ENCODE data around the gene CNPY4. TPM values are rescaled to one million over a fixed set of nuclear protein-coding genes. Genes with fewer than 3 reads are reported as not detected.
A peak's percentile ranks its signal among the peaks of the same experiment; 100 is the strongest.

The CNPY4 gene
- 3.4 TPM for total RNA-seq

- peak; percentile 83 for ATAC-seq
Measured at GRCh38 chr7:100119072-100119969, at the start of gene CNPY4, which contains the start of gene TAF6. CNPY4 (plus strand) TSS chr7:100119634; CDS start chr7:100119745, 111 bp downstream. TAF6 (minus strand) TSS chr7:100119358; CDS start chr7:100114209, 5,149 bp downstream.

DNA sequence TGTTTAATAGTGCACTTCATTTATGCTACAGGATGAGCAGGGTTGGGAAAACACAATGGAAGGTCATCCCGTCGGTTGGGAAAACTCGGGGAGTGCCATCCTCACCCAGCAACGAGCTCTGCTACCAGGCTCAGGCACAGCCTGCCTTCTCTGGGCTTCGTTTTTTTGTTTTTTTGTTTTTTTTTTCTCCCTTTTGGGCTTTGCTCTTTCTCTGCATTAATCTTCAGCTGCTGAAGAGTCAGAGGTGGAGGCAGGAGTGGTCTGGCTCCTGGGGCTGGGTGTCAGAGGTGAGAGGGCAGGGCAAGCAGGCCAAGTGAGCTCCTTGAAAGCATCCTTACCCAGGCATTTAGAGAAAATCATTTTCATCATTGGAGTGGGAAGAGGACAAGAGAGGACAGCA, 49.4 kb upstream of the CNPY4 start:
- no peak for ATAC-seq

DNA sequence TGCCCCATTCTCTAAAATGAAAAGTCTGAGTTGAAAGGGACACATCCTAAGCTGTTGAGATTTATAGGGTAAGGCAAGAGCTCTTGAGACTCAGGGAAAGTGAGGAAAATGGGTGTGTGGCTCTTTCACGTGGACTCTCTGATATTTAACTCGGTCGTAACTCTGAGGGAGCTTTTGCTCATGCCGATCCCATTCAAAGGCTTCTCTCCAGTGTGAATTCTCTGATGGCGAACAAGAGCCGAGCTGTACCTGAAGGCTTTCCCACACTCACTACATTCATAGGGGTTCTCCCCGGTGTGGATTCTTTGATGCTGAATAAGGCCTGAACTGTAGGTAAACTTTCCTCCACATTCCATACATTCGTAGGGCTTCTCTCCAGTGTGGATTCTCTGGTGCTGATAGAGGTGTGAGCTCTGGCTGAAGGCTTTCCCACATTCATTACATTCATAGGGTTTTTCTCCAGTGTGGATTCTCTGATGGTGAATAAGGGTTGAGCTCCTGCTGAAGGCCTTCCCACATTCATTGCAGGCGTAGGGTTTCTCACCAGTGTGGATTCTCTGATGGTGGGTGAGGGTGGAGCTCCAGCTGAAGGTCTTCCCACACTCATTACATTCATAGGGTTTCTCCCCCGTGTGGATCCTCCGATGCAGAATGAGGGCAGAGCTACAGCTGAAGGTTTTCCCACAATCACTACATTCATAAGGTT, 48.3 kb upstream of the CNPY4 start:
- no peak for ATAC-seq

GRCh38 chr7:100072462-100072861, 47.0 kb upstream of the CNPY4 start:
- no peak for ATAC-seq

- ATAC-seq: no peak
Measured at GRCh38 chr7:100074841-100075240, 44.6 kb upstream of the CNPY4 start.

- no peak for ATAC-seq
Measured at GRCh38 chr7:100075418-100075817, 44.0 kb upstream of the CNPY4 start.

DNA sequence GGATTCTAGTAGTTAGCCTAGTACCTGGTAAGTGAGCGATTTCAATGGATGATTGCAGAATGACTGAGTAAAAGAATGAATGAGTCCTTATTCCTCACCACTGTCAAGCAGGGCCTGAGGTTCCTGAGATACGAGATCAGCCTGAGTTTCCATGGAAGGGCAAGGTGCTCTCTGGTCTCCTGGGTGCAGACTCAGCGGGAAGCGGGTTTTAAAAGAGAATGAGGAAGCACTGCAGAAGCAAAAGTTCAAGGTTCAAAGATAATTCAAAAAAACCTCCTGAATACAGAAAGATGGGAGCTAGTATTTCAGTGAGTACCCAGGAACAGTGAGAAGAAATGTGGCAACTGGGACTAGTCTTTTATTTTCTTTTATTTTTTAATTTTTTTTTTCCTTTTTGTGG, 42.2 kb upstream of the CNPY4 start:
- ATAC-seq: no peak

DNA sequence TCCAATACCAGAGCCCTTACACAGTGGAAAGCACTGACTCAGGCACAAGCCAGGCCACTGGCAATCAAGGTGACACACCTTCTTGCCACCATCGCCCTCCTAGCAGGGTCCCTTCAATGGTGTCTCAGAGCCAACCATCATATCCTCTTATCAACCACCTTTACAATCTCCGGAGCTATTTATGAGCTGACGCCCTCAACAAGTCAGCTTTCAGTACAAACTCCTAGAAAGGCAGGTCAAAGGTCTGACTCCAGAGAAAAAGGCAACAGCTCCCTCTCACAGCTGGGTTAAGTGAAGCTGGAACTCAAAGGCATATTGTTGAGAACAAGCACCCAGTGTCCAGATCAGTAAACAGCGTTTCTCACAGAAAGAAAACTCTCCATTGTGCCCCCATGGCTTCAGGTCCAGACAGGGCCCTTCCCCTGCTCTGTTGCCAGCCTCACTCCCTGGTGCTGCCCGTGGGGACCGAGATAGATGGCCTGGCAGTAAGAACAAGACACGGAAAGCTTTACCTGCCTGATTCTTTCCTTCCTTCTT, 40.3 kb upstream of the CNPY4 start:
- no peak for ATAC-seq

DNA sequence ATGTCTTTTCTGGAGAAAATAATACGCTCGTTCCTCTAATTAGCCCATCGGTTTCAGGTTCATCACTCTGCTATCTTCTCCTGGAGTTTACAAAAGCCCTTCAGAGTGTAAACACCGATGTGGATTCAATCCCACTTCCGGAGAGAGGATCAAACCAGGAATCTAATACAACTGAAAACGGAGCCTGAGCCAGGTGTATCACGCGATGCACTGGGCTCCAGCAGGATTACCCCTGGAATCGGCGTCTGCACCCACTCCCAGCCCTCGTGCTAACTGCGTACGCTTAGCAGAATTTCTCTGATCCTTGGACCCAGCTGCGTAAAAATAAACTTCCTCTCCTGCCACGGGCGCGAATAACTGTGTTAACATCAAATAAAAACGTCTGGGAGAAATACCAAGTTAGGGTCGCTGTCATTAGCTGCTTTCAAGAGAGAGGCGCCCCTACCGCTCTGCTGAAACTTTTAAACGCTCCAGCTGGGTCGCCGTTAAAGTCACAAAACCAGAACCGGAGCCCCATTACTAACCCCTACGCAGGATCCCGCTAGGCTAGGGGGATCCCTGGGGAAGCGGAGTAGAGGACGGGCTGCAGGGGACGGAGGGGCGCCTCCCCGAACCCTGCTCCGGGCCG, 38.4 kb upstream of the CNPY4 start:
- no peak for ATAC-seq

DNA sequence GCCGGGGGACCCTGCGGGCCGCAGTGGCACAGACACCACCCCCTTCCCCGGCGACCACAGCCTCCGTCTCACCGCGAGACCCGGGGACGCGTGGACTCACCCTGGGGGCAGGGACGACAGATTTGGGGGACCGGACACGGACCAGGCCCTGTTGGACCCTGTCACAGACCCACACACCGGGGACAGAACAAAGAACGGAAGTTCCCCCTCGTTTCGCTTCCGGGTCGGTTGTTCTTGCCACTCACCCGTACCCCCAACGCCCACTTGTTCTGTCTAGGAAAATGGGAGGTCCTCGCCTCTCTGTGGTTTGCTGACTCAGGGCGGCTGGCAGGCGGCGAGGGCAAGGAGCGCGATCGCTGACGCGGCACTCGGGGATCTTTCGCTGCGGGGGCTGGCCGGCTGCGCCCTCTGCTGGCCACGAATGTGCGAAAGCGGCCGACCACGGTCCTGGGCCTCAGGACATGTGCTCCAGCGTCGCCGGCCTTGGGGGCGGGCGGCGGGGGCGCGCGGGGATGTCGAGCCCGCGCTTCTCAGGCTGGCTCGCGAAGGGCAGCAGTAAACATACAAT, 37.8 kb upstream of the CNPY4 start, which contains the start of gene ZNF3:
TSS of gene ZNF3 (minus strand) at position 189 of the 568 bp plus-strand sequence. CDS start 4,366 bp downstream, outside the sequence.
- ATAC-seq: peak; percentile 97

DNA sequence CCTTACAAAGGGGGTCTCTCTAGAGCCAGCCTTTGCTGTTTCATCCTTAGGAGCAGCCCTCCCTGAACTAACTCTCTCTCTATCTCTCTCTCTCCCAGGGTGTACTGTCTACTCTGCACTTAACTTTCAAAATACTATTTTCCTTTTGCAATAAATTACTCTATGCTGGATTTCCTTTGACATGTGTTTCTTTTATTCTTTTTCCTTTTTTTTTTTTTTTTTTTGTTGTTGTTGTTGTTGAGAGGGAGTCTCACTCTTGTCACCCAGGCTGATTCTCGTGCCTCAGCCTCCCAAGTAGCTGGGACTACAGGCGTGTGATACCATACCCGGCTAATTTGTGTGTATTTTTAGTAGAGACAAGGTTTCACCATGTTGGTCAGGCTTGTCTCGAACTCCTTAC, 36.5 kb upstream of the CNPY4 start:
- ATAC-seq: no peak

DNA sequence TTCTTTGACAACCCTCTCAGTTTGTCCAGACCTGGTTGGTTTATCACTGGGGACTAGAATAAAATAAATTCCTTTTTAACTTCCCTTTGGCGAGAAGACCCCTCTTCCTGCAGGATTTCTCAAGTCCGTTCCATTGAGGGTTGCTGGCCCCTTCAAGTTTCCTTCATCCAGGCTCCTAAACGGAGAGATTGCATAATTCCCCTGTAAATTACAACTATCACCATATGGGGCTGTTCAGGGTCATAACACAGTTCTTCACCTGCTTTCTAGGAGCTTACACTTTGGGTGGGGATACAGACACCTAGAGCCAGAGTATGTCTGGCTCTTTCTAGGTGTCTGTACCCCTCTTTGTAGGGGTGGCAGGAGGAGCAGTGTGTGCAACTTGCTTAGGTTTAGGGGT, 33.9 kb upstream of the CNPY4 start:
- no peak for ATAC-seq

GRCh38 chr7:100087055-100087750, 32.2 kb upstream of the CNPY4 start:
- no peak for ATAC-seq

DNA sequence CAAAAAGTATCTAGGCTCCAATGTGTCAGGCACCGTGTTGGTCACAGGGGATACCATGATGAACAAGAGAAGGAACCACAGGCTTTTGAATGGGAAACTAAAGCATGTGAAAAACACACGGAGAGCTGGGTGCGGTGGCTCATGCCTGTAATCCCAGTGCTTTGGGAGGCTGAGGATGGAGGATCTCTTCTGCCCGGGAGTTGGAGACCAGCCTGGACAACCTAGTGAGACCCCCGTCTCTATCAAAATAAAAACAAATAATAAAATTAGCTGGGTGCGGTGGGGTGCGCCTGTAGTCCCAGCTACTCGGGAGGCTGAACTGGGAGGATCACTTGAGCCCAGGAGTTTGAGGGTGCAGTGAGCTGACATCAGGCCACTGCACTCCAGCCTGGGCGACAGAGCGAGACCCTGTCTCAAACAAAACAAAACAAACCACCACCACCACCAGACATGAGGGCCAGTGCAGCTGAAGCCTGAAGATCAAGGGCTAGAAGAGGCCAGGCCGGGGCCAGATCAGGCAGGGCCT, 31.3 kb upstream of the CNPY4 start:
- no peak for ATAC-seq

DNA sequence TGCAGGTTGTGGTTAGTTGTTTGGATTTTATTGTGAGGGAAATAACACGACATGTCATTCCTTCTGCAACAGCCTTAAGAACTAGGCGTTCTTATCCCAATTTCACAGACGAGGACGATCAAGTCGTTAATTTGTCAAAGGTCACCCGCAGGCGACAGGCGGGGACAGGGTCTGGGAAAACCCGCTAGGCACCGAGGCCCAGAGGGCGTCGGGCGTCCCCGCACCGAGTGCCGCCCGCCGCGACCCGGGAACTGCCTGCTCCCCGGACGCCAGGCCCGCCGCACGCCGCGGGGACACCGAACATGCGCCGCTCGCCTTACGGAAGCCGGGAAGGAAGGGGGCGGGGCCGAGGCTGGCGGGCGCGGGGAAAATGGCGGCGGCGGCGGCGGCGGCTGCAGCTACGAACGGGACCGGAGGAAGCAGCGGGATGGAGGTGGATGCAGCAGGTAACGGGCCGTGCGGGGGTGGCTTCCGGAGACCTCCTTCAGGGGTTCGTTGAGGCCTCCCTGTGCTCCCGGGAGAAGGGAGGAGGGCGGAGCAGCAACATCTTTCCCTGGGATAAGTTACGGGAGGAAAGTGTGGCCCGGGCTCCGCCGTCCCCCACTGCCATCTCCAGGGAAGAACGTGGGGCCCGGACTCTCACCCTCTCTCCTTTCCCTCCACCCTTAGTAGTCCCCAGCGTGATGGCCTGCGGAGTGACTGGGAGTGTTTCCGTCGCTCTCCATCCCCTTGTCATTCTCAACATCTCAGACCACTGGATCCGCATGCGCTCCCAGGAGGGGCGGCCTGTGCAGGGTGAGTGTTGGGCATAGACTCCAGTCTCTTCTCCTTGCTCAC, 30.6 kb upstream of the CNPY4 start, which contains the start of gene COPS6:
TSS of gene COPS6 (plus strand) at position 349 of the 837 bp plus-strand sequence. CDS start at position 371, 22 bp downstream.
- peak; percentile 68 for ATAC-seq

- peak; percentile 21 for ATAC-seq
Measured at GRCh38 chr7:100089458-100090196, 29.8 kb upstream of the CNPY4 start.

DNA sequence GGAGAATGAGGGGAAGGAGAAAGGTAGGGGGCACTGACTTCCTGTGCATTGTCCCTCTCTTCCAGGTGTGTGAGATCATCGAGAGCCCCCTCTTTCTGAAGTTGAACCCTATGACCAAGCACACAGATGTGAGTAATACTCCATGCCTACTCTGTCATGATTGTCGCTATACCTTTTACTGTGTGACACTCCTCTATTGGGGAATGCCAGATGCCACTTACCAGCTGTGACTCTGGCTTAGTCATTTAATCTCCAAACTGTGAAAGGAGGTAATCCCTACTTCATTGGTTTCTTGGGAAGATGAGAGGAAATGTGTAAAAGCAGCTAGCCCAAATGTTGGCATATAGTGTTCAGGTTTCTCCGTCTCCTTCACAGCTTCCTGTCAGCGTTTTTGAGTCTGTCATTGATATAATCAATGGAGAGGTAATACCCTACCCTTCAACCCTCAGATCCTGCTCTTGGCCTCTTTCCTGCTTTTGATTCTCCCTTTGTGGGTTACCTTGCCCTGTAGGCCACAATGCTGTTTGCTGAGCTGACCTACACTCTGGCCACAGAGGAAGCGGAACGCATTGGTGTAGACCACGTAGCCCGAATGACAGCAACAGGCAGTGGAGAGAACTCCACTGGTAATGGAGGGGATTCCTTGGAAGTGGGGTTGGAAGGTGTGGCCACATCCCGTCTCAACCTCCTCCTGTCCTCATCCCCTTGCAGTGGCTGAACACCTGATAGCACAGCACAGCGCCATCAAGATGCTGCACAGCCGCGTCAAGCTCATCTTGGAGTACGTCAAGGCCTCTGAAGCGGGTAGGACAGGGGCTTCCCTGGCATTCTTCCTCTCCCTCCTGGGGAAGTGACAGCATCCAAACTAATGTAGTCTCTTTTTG, 28.7 kb upstream of the CNPY4 start:
- peak; percentile 54 for ATAC-seq

- no peak for ATAC-seq
Measured at GRCh38 chr7:100091411-100092181, 27.8 kb upstream of the CNPY4 start.

Data from esophagus mucosa (tissue), 1 donor.